Peyer's patch (tissue), 4 donors: ENCODE results near the gene TMC7.

Source experiments
- CTCF ChIP-seq, 6 experiments: fragments of 450-650 bp in 4 of 6; fragments of 200-600 bp in 2 of 6; sonication (generic) in 1 of 6; IDR thresholded peaks; one replicate each; pipeline ENCODE4 v1.5.1; 2017 to 2019; ENCODE audit warnings: antibody characterized with exemption in 6 of 6, mild to moderate bottlenecking in 3 of 6, moderate library complexity in 1 of 6
- POLR2A ChIP-seq, 2 donors: fragments of 450-650 bp; IDR thresholded peaks; one replicate each; pipeline ENCODE4 v1.5.1; 2017; ENCODE audit warnings: antibody characterized with exemption in 2 of 2, mild to moderate bottlenecking in 2 of 2, moderate library complexity in 2 of 2

DNA sequence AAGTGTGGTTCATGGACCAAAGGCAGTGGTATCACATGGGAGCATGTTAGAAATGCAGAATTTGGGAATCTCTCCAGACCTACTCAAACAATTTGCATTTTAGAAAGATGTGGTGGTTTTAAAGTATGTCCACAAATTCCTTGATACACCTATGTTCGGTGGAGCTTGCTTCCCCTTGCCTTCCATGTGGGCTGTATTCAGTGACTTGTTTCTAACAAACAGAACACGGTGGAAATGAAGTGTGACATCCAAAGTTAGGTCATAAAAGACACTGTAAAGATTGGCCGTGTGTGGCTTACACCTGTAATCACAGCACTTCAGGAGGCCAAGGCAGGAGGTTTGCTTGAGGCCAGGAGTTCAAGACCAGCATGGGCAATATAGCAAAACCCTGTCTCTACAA, 100.4 kb downstream of the TMC7 start:
- no peak for TF ChIP-seq POLR2A (IDR thresholded peaks at IDR 0.05)
- no peak for TF ChIP-seq CTCF (IDR thresholded peaks at IDR 0.05)
